Astrocyte of the cerebellum (primary cell): Measurements from ENCODE around the gene RPUSD1.

Experiments used
- DNase-seq: peaks from one replicate; pipeline ENCODE4 v3.0.0-alpha.2; 2011; ENCODE audit warnings: low read depth
- H3K4me3 ChIP-seq: 2 replicates; pipeline ENCODE4 v1.5.1; 2011; ENCODE audit warnings: mild to moderate bottlenecking, low read depth, low read length, moderate library complexity
- CTCF ChIP-seq: IDR thresholded peaks from 2 replicates; pipeline ENCODE4 v1.5.1; 2012; ENCODE audit warnings: low read length, low read depth, moderate library complexity, mild to moderate bottlenecking; ENCODE audit errors: missing control alignments
- in situ Hi-C: cut with HindIII; loops from 2 replicates; pipeline ENCODE4 v1.10.0; 2017; ENCODE audit warnings: low sequenced_read_pairs

Gene RPUSD1

DNA sequence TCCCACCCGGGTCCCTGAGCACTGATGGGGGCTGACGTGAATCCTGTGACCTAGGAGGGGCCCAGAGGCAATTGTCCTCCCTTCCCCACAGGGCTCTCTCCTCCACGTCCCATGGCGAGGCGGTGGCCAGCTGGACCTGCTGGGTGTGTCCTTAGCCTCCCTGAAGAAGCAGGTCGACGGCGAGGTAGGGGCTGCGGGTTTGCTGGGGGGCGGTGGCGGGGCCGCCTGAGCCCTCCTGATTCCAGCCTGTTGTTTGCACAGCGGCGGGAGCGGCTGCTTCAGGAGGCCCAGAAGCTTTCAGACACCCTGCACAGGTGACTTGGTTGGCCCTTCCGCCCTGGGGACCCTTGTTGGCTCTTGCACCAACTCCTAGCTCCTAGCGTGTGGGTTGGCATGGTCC is 1.9 kb upstream of the RPUSD1 start:
- DNase-seq, result no peak
- no peak for TF ChIP-seq CTCF
- H3K4me3 ChIP-seq, result no peak overlapping the region
- in situ Hi-C loops, result no loop called here

- TF ChIP-seq CTCF, result no peak
- in situ Hi-C loops, result no loop called here
- DNase-seq, result no peak
- H3K4me3 ChIP-seq, result peak overlapping the region; percentile 69
Observed at GRCh38 chr16:789191-789850, 1.1 kb upstream of the RPUSD1 start.

- in situ Hi-C loops, result no loop called here
- TF ChIP-seq CTCF, result no peak
- DNase-seq, result peak; percentile 69
Observed at GRCh38 chr16:788399-789126, 382 bp upstream of the RPUSD1 start, which contains the start of gene CHTF18. Gene CHTF18, plus strand, starts transcription at chr16:788620. Its CDS starts 65 bp downstream, at chr16:788685.

GRCh38 chr16:787321-787966 is 737 bp downstream of the RPUSD1 start:
- DNase-seq, result no peak
- TF ChIP-seq CTCF, result no peak
- in situ Hi-C loops, result no loop called here
- peak overlapping the region; percentile 91 for H3K4me3 ChIP-seq

More at GRCh38 chr16:788399-789126, 382 bp upstream of the RPUSD1 start, which contains the start of gene CHTF18:
- peak within 1 kb of the TSS; percentile 91 for H3K4me3 ChIP-seq

GRCh38 chr16:785563-786535 is 2.3 kb downstream of the RPUSD1 start:
- H3K4me3 ChIP-seq, result no peak overlapping the region
- DNase-seq, result no peak
- in situ Hi-C loops, result no loop called here
- peak; percentile 73 for TF ChIP-seq CTCF

DNA sequence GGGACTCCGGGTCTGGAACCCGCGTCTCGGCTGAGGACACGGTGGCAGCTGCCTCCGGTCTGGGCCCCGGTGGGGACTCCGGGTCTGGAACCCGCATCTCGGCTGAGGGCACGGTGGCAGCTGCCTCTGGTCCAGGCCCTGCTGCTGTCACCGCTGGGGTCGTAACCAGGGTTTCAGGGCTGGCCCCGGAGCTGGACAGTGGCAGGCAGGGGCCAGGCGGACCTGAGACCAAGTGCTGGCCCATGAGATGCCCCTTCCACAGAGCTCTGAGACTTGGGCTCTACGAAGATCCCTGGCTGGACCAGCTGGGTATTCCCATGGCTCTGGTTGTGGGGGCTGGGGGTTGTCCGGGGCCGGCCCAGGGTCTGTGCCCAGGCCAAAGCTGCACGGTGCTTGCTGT is 3.8 kb downstream of the RPUSD1 start:
- in situ Hi-C loops, result no loop called here
- H3K4me3 ChIP-seq, result no peak overlapping the region
- no peak for TF ChIP-seq CTCF
- no peak for DNase-seq
